Endothelial cell of umbilical vein (primary cell): ENCODE measurements around the gene KIAA1614.

Experiments used
- CTCF ChIP-seq, 2 donors: IDR thresholded peaks; 1 replicate in 1 of 2; 2 replicates in 1 of 2; pipeline ENCODE4 v1.5.1; 2011; ENCODE audit warnings: low read length in 2 of 2, mild to moderate bottlenecking in 2 of 2, moderate library complexity in 2 of 2, control low read depth in 1 of 2, inconsistent platforms in 1 of 2, low read depth in 1 of 2; ENCODE audit not compliant: insufficient read depth in 1 of 2; ENCODE audit errors: extremely low read depth in 1 of 2
- EZH2 ChIP-seq: IDR thresholded peaks from 2 replicates; pipeline ENCODE4 v1.6.1; 2012; ENCODE audit warnings: borderline replicate concordance, low read depth, mild to moderate bottlenecking, moderate library complexity, low read length, inconsistent platforms; ENCODE audit not compliant: severe bottlenecking
- FOS ChIP-seq: IDR thresholded peaks from 2 replicates; pipeline ENCODE4 v1.6.1; 2011; ENCODE audit warnings: mild to moderate bottlenecking, low read length, moderate library complexity, borderline replicate concordance; ENCODE audit not compliant: insufficient read depth
- MAX ChIP-seq: IDR thresholded peaks from 2 replicates; pipeline ENCODE4 v1.6.1; 2011; ENCODE audit not compliant: insufficient read depth, insufficient read length
- MYC ChIP-seq: IDR thresholded peaks from one replicate; pipeline ENCODE4 v1.6.1; 2011; ENCODE audit warnings: mild to moderate bottlenecking, low read depth, low read length
- POLR2A ChIP-seq: IDR thresholded peaks from 2 replicates; pipeline ENCODE4 v1.6.1; 2012; ENCODE audit warnings: low read depth, mild to moderate bottlenecking, control low read depth, low read length
- POLR2AphosphoS5 ChIP-seq: IDR thresholded peaks from 2 replicates; pipeline ENCODE4 v1.6.1; 2012; ENCODE audit warnings: low read depth, mild to moderate bottlenecking, control low read depth, low read length, moderate library complexity; ENCODE audit not compliant: insufficient read depth

- no peak for TF ChIP-seq POLR2AphosphoS5
- no peak for TF ChIP-seq EZH2
- TF ChIP-seq CTCF (IDR thresholded peaks at IDR 0.05; ENCODE audit: extremely low read depth in 1 of 2, insufficient read depth in 1 of 2, low read depth in 1 of 2, low read length in 2 of 2), result no peak
- TF ChIP-seq MAX, result no peak
- TF ChIP-seq POLR2A, result no peak
- no peak for TF ChIP-seq FOS
- TF ChIP-seq MYC, result no peak
Measured at GRCh38 chr1:180933141-180933540, 20.4 kb downstream of the KIAA1614 start.
